HepG2 (cell line): ENCODE results near the gene CNR2. TPM values are rescaled to one million over a fixed set of nuclear protein-coding genes. Genes with fewer than 3 reads are reported as not detected.

Experiments
- ATAC-seq: fragments of 200-7000 bp; cut with Tn5 transposase; 3 replicates; pipeline ENCODE4 v1.9.1; 2020; ENCODE audit warnings: mild to moderate bottlenecking, moderate library complexity
- BruUV-seq: library from RNA; stranded (reverse); fragments of 400-500 nt; replicated peaks from 2 replicates; lab custom pipeline; 2021; lab: Mats Ljungman, UMichigan
- CTCF ChIA-PET: fragments of 300-600 bp; formaldehyde crosslinking; extraction: SDS; loops from one replicate; lab custom pipeline; 2021; ENCODE audit warnings: low total read pairs, inconsistent platforms, low intra/inter-chr PET ratio; lab: Yijun Ruan, JAX
- POLR2A ChIA-PET: fragments of 350-600 bp; sonication (Branson Sonifier 250); formaldehyde crosslinking; loops from one replicate; lab custom pipeline; 2020; ENCODE audit warnings: antibody characterized with exemption, inconsistent platforms; lab: Yijun Ruan, JAX
- DNase-seq: peaks from one replicate; pipeline ENCODE4 v3.0.0-alpha.2; 2015; ENCODE audit warnings: low spot score
- FAIRE-seq: peaks from 3 replicates; lab custom pipeline; 2011; peaks lifted over from hg19 to GRCh38; lab: Jason Lieb, UNC
- H2AFZ ChIP-seq: one replicate; pipeline ENCODE4 v1.6.1; 2011; ENCODE audit warnings: low read length, inconsistent platforms
- H3K27ac ChIP-seq: fragments of 300-600 bp; 3 replicates; pipeline ENCODE4 v1.8.0; 2011; ENCODE audit warnings: mixed run types, mild to moderate bottlenecking, mixed read lengths, low read length, inconsistent platforms; ENCODE audit not compliant: insufficient read depth; ENCODE audit errors: extremely low read length
- H3K27me3 ChIP-seq, 2 experiments: fragments of 200-600 bp in 1 of 2; 2 replicates in 1 of 2; 3 replicates in 1 of 2; pipeline versions ENCODE4 v1.6.0 to v1.8.0; 2011; ENCODE audit warnings: low read length in 2 of 2, mild to moderate bottlenecking in 2 of 2, moderate library complexity in 2 of 2, inconsistent platforms in 1 of 2; ENCODE audit not compliant: insufficient read depth in 2 of 2, control insufficient read depth in 1 of 2
- H3K36me3 ChIP-seq, 2 experiments: fragments of 200-600 bp in 1 of 2; replicated peaks in 1 of 2; 2 replicates in 1 of 2; 3 replicates in 1 of 2; pipeline versions ENCODE4 v1.5.1 to v1.8.0; 2011; ENCODE audit warnings: low read length in 2 of 2, inconsistent platforms in 1 of 2; ENCODE audit not compliant: insufficient read depth in 2 of 2, control insufficient read depth in 1 of 2
- H3K4me1 ChIP-seq: 2 replicates; pipeline ENCODE4 v1.5.1; 2012; ENCODE audit warnings: low read length, inconsistent platforms; ENCODE audit not compliant: insufficient read depth
- H3K4me2 ChIP-seq: 2 replicates; pipeline ENCODE4 v1.6.0; 2011; ENCODE audit warnings: low read depth, low read length, inconsistent platforms
- H3K4me3 ChIP-seq, 3 experiments: fragments of 200-600 bp in 1 of 3; sonication (generic), shearing (Covaris generic) in 1 of 3; replicated peaks in 1 of 3; 2 replicates each; pipeline ENCODE4 v1.5.1; 2011 to 2016; ENCODE audit warnings: low read length in 3 of 3, inconsistent platforms in 2 of 3, low read depth in 2 of 3, mild to moderate bottlenecking in 2 of 3, control low read depth in 1 of 3, mixed read lengths in 1 of 3; ENCODE audit not compliant: insufficient read depth in 1 of 3
- H3K79me2 ChIP-seq: one replicate; pipeline ENCODE4 v1.6.1; 2011; ENCODE audit warnings: low read length, inconsistent platforms; ENCODE audit not compliant: insufficient read depth
- H3K9ac ChIP-seq: 2 replicates; pipeline ENCODE4 v1.6.0; 2011; ENCODE audit warnings: mild to moderate bottlenecking, low read depth, low read length, inconsistent platforms; ENCODE audit not compliant: insufficient read depth
- H3K9me3 ChIP-seq: 2 replicates; pipeline ENCODE4 v1.5.1; 2012; ENCODE audit warnings: mild to moderate bottlenecking, low read length
- H4K20me1 ChIP-seq: 2 replicates; pipeline ENCODE4 v1.6.0; 2011; ENCODE audit warnings: inconsistent platforms, mild to moderate bottlenecking, low read length, moderate library complexity; ENCODE audit not compliant: insufficient read depth
- ATF7-NPFF ChIP-seq: sonication (generic); formaldehyde crosslinking; IDR thresholded peaks from 2 replicates; pipeline ENCODE4 v1.8.1; 2023; ENCODE audit warnings: mild to moderate bottlenecking, low read depth, missing genetic modification reagents, moderate library complexity
- ATRX ChIP-seq: sonication (generic); formaldehyde crosslinking; IDR thresholded peaks from 2 replicates; pipeline ENCODE4 v1.4.0; 2020; ENCODE audit warnings: missing genetic modification reagents, borderline replicate concordance
- GLI4 ChIP-seq: sonication (generic); formaldehyde crosslinking; IDR thresholded peaks from 2 replicates; pipeline ENCODE4 v1.5.1; 2020; ENCODE audit warnings: missing genetic modification reagents, mild to moderate bottlenecking, moderate library complexity, borderline replicate concordance
- HDAC2 ChIP-seq: sonication (generic); formaldehyde crosslinking; IDR thresholded peaks from 2 replicates; pipeline ENCODE4 v1.4.0; 2020; ENCODE audit warnings: missing genetic modification reagents
- MYC ChIP-seq: sonication (generic); formaldehyde crosslinking; IDR thresholded peaks from 2 replicates; pipeline ENCODE4 v1.9.0; 2021; ENCODE audit warnings: missing genetic modification reagents, borderline replicate concordance
- NBN ChIP-seq: fragments of 450-650 bp; conservative IDR thresholded peaks from 2 replicates; pipeline ENCODE4 v1.6.1; 2017
- NR1H2 ChIP-seq: sonication (generic); formaldehyde crosslinking; IDR thresholded peaks from 2 replicates; pipeline ENCODE4 v1.8.1; 2022; ENCODE audit warnings: low read depth, missing genetic modification reagents, borderline replicate concordance
- PLSCR1 ChIP-seq: sonication (generic); formaldehyde crosslinking; IDR thresholded peaks from 2 replicates; pipeline ENCODE4 v1.5.0; 2020; ENCODE audit warnings: missing genetic modification reagents, mild to moderate bottlenecking, borderline replicate concordance
- TOPORS ChIP-seq: sonication (generic); formaldehyde crosslinking; IDR thresholded peaks from 2 replicates; pipeline ENCODE4 v1.8.0; 2023; ENCODE audit warnings: mild to moderate bottlenecking, missing genetic modification reagents
- ZMYM4 ChIP-seq: sonication (generic); formaldehyde crosslinking; IDR thresholded peaks from 2 replicates; pipeline ENCODE4 v1.8.1; 2023; ENCODE audit warnings: mild to moderate bottlenecking, missing genetic modification reagents
- ZNF232 ChIP-seq: sonication (generic); formaldehyde crosslinking; IDR thresholded peaks from 2 replicates; pipeline ENCODE4 v1.4.0; 2020; ENCODE audit warnings: missing genetic modification reagents, borderline replicate concordance
- ZNF234 ChIP-seq: sonication (generic); formaldehyde crosslinking; conservative IDR thresholded peaks from 2 replicates; pipeline ENCODE4 v1.5.1; 2020; ENCODE audit warnings: mild to moderate bottlenecking, missing genetic modification reagents
- ZNF607 ChIP-seq: sonication (generic); formaldehyde crosslinking; IDR thresholded peaks from 2 replicates; pipeline ENCODE4 v1.5.1; 2020; ENCODE audit warnings: missing genetic modification reagents, mild to moderate bottlenecking, borderline replicate concordance
- ZNF674 ChIP-seq: sonication (generic); formaldehyde crosslinking; IDR thresholded peaks from 2 replicates; pipeline ENCODE4 v1.5.0; 2020; ENCODE audit warnings: low read depth, mild to moderate bottlenecking, missing genetic modification reagents
- ZSCAN21 ChIP-seq: sonication (generic); formaldehyde crosslinking; IDR thresholded peaks from 2 replicates; pipeline ENCODE4 v1.8.0; 2022; ENCODE audit warnings: mild to moderate bottlenecking, missing genetic modification reagents, moderate library complexity, borderline replicate concordance
- WGBS: methylation state at CpG from one replicate; pipeline ENCODE4 v1.1.6; 2017; ENCODE audit warnings: low lambda C conversion rate; 5-methylcytosine and 5-hydroxymethylcytosine counted together
- in situ Hi-C: cut with HindIII; loops from 2 replicates; pipeline ENCODE4 v1.10.0; 2017; ENCODE audit warnings: low pct_unique_long_range_greater_than_20kb; ENCODE audit not compliant: extremely low pct_ligation_motif_present
- intact Hi-C: fragments of 100-400 bp; cut with micrococcal nuclease; formaldehyde crosslinking; loops from one replicate; pipeline ENCODE4 v1.10.0; 2022; ENCODE audit not compliant: unreplicated experiment
- polyA plus RNA-seq, 8 experiments: library from polyadenylated mRNA; depleted of rRNA in 3 of 8; stranded (reverse) in 7 of 8; unstranded in 1 of 8; fragments of >200 nt; fragmentation: Illumina TruSeq in 4 of 8; extraction: Trizol in 4 of 8; gene quantifications; 2 replicates each; pipeline versions ENCODE4 v1.2.1 to v1.2.3, GENCODE V29; 2011 to 2016; ENCODE audit warnings: low read depth in 4 of 8, missing spikeins in 1 of 8, mixed read lengths in 1 of 8; ENCODE audit not compliant: insufficient read depth in 1 of 8
- total RNA-seq, 5 experiments: library from RNA; depleted of rRNA; stranded (reverse); fragments of >200 nt; fragmentation: Illumina TruSeq; extraction: Trizol; gene quantifications; 2 replicates each; pipeline ENCODE4 v1.2.3, GENCODE V29; 2016; ENCODE audit warnings: low read depth in 1 of 5
- TF ChIP-seq, protein P1 (sequence below): IDR thresholded peaks from 2 replicates; pipeline ENCODE4 v1.6.1; 2018; ENCODE audit warnings: missing genetic modification reagents, mild to moderate bottlenecking, missing compliant biosample characterization

The CNR2 gene
- total and polyA plus RNA-seq, 2 of the 13 experiments (the other 11 are each of a cell fraction or from before 2014, with no cell fraction given): not detected

GRCh38 chr1:23925279-23925678 lies 12.1 kb upstream of the CNR2 start:
- BruUV-seq: no TSS peak
- Histone ChIP-seq H3K27ac (no peak overlapping the region), H3K9ac (no peak overlapping the region), H3K36me3 (no peaks in the 10 kb centered on the region), H3K4me3 (no peak overlapping the region), H4K20me1 (no peaks in the 10 kb centered on the region), H3K27me3 (peaks cover 0 to 14% of the 10 kb centered on the region in 2 experiments; a peak in 3 of 5 replicates), H3K79me2 (no peaks in the 10 kb centered on the region), H3K4me1 (peaks cover 19% of the 10 kb centered on the region), H3K9me3 (no peaks in the 10 kb centered on the region), H3K4me2 (no peak overlapping the region), H2AFZ (no peak overlapping the region)
- ATAC-seq: no peak
- in situ Hi-C loops (no loop called here), intact Hi-C loops (no loop called here)
- FAIRE-seq: no peak
- ChIA-PET POLR2A (no interaction called here), CTCF (no interaction called here)
- 43% methylated on average over 3 of the region's 3 CpGs for WGBS
- no peak for DNase-seq
- no peak for TF ChIP-seq HDAC2
- TF ChIP-seq PLSCR1 (CRISPR knock-in tag): no peak
- TF ChIP-seq ZNF232 (CRISPR knock-in tag): no peak
- TF ChIP-seq MYC (CRISPR knock-in tag): no peak
- TF ChIP-seq, protein P1, sequence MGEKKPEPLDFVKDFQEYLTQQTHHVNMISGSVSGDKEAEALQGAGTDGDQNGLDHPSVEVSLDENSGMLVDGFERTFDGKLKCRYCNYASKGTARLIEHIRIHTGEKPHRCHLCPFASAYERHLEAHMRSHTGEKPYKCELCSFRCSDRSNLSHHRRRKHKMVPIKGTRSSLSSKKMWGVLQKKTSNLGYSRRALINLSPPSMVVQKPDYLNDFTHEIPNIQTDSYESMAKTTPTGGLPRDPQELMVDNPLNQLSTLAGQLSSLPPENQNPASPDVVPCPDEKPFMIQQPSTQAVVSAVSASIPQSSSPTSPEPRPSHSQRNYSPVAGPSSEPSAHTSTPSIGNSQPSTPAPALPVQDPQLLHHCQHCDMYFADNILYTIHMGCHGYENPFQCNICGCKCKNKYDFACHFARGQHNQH (CRISPR knock-in tag): no peak
- TF ChIP-seq ATRX (CRISPR knock-in tag): no peak
- TF ChIP-seq ZNF234 (CRISPR knock-in tag): no peak
- no peak for TF ChIP-seq NBN
- TF ChIP-seq ZNF607 (CRISPR knock-in tag): no peak
- no peak for TF ChIP-seq ZNF674 (CRISPR knock-in tag)
- TF ChIP-seq ZSCAN21 (CRISPR knock-in tag): no peak
- no peak for TF ChIP-seq ZMYM4 (CRISPR knock-in tag)
- TF ChIP-seq GLI4 (CRISPR knock-in tag): no peak
- TF ChIP-seq TOPORS (CRISPR knock-in tag): no peak
- no peak for TF ChIP-seq NR1H2
- no peak for TF ChIP-seq ATF7-NPFF (CRISPR knock-in tag)
